Neuronal stem cell (in vitro differentiated cells): ENCODE measurements around the gene ST3GAL4.

Experiments
- DNase-seq: peaks from one replicate; pipeline ENCODE4 v3.0.0-alpha.2; 2013; ENCODE audit warnings: low spot score
- H2AFZ ChIP-seq: one replicate; pipeline ENCODE4 v1.6.1; 2013; ENCODE audit warnings: mild to moderate bottlenecking, low read length, inconsistent platforms
- H2AK5ac ChIP-seq: 2 replicates; pipeline ENCODE4 v1.6.1; 2013; ENCODE audit warnings: low read depth, mild to moderate bottlenecking, inconsistent platforms, low read length, moderate library complexity, mixed read lengths
- H2BK120ac ChIP-seq: 2 replicates; pipeline ENCODE4 v1.6.1; 2013; ENCODE audit warnings: low read depth, mild to moderate bottlenecking, inconsistent platforms, low read length, moderate library complexity, mixed read lengths
- H2BK12ac ChIP-seq: one replicate; pipeline ENCODE4 v1.6.1; 2013; ENCODE audit warnings: low read length, inconsistent platforms
- H2BK15ac ChIP-seq: 2 replicates; pipeline ENCODE4 v1.6.1; 2013; ENCODE audit warnings: mild to moderate bottlenecking, low read length, inconsistent platforms, mixed read lengths
- H2BK5ac ChIP-seq: one replicate; pipeline ENCODE4 v1.6.1; 2013; ENCODE audit warnings: inconsistent platforms, mild to moderate bottlenecking, low read length, moderate library complexity
- H3K14ac ChIP-seq: one replicate; pipeline ENCODE4 v1.6.1; 2013; ENCODE audit warnings: low read length, inconsistent platforms
- H3K18ac ChIP-seq: 2 replicates; pipeline ENCODE4 v1.6.1; 2013; ENCODE audit warnings: low read length, inconsistent platforms
- H3K23ac ChIP-seq: 2 replicates; pipeline ENCODE4 v1.6.1; 2013; ENCODE audit warnings: low read depth, mild to moderate bottlenecking, mixed read lengths, low read length, inconsistent platforms; ENCODE audit not compliant: poor library complexity
- H3K27ac ChIP-seq: replicated peaks from 3 replicates; pipeline ENCODE4 v1.5.1; 2013; ENCODE audit warnings: low read length, inconsistent platforms
- H3K27me3 ChIP-seq, 3 experiments: 2 replicates each; pipeline ENCODE4 v1.6.1; 2013; ENCODE audit warnings: low read length in 3 of 3, mild to moderate bottlenecking in 2 of 3, inconsistent platforms in 1 of 3, low read depth in 1 of 3, mixed read lengths in 1 of 3, moderate library complexity in 1 of 3; ENCODE audit not compliant: control insufficient read depth in 3 of 3, insufficient read depth in 3 of 3
- H3K36me3 ChIP-seq, 2 donors: replicated peaks in 1 of 2; 2 replicates each; pipeline ENCODE4 v1.6.1; 2013; ENCODE audit warnings: low read length in 2 of 2; ENCODE audit not compliant: control insufficient read depth in 2 of 2, insufficient read depth in 2 of 2
- H3K4ac ChIP-seq: 2 replicates; pipeline ENCODE4 v1.6.1; 2013; ENCODE audit warnings: inconsistent platforms, mild to moderate bottlenecking, low read length, moderate library complexity
- H3K4me1 ChIP-seq, 2 donors: 1 replicate in 1 of 2; 2 replicates in 1 of 2; pipeline ENCODE4 v1.6.1; 2013; ENCODE audit warnings: low read length in 2 of 2, low read depth in 1 of 2; ENCODE audit not compliant: control insufficient read depth in 2 of 2, insufficient read depth in 1 of 2
- H3K4me2 ChIP-seq: one replicate; pipeline ENCODE4 v1.6.1; 2013; ENCODE audit warnings: mild to moderate bottlenecking, low read length, inconsistent platforms; ENCODE audit not compliant: insufficient read depth, poor library complexity, severe bottlenecking
- H3K4me3 ChIP-seq, 2 donors: 2 replicates each; pipeline ENCODE4 v1.5.1; 2013; ENCODE audit warnings: low read length in 2 of 2, mild to moderate bottlenecking in 2 of 2, inconsistent platforms in 1 of 2, moderate library complexity in 1 of 2
- H3K79me1 ChIP-seq: one replicate; pipeline ENCODE4 v1.6.1; 2013; ENCODE audit warnings: low read depth, mild to moderate bottlenecking, inconsistent platforms, low read length, moderate library complexity
- H3K9ac ChIP-seq: one replicate; pipeline ENCODE4 v1.6.1; 2013; ENCODE audit warnings: mild to moderate bottlenecking, low read depth, low read length, inconsistent platforms; ENCODE audit not compliant: poor library complexity
- H3K9me3 ChIP-seq, 2 donors: replicated peaks in 1 of 2; 2 replicates each; pipeline versions ENCODE3 to v1.6.1; 2013; ENCODE audit warnings: low read length in 2 of 2, mild to moderate bottlenecking in 2 of 2, inconsistent platforms in 1 of 2, low read depth in 1 of 2, mixed read lengths in 1 of 2, moderate library complexity in 1 of 2; ENCODE audit not compliant: control insufficient read depth in 2 of 2, insufficient read depth in 1 of 2
- H4K8ac ChIP-seq: one replicate; pipeline ENCODE4 v1.6.1; 2013; ENCODE audit warnings: low read depth, mild to moderate bottlenecking, inconsistent platforms, low read length, moderate library complexity
- H4K91ac ChIP-seq: one replicate; pipeline ENCODE4 v1.6.1; 2013; ENCODE audit warnings: low read length, low read depth, mild to moderate bottlenecking, inconsistent platforms; ENCODE audit not compliant: poor library complexity
- WGBS, 2 donors: extraction: QIAGEN DNeasy Blood & Tissue Kit; methylation state at CpG; one replicate each; pipeline ENCODE4 v1.1.7; 2013; ENCODE audit warnings: missing lambda C conversion rate in 2 of 2, mixed read lengths in 1 of 2; ENCODE audit not compliant: insufficient read length in 2 of 2, insufficient replicate concordance in 1 of 2; ENCODE audit errors: extremely low coverage in 2 of 2; 5-methylcytosine and 5-hydroxymethylcytosine counted together

The ST3GAL4 gene

DNA sequence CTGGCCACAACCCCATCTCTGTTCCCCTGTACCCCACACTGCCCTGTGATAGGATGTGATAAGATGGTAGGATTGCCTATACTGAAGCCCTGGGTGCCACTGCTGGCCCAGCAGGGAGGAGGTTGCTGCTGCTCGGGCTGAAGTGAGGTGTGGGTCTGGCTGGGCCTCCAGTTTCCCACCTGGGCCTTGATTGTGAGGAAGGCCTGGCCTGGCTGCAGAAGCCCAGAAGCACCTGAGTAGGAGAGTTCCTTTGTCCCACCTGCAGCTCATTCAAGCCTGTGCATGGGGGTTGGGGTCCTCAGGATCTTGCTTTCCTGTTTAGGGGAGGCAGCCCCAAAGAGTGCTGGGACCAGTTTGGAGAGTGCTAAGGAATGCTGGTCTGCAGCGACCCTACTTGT lies 3.3 kb downstream of the ST3GAL4 start:
- Histone ChIP-seq H2BK5ac (no peak overlapping the region), H3K79me1 (peaks cover 16% of the 10 kb centered on the region), H3K9me3 (no peaks in the 10 kb centered on the region), H3K23ac (no peak overlapping the region), H3K18ac (no peak overlapping the region), H3K27ac (no peak overlapping the region), H2AFZ (no peak overlapping the region), H2BK15ac (no peak overlapping the region), H2BK120ac (no peak overlapping the region), H4K8ac (no peak overlapping the region), H2AK5ac (no peak overlapping the region), H3K4me2 (no peak overlapping the region), H2BK12ac (no peak overlapping the region), H3K9ac (no peak overlapping the region), H3K4ac (no peak overlapping the region), H4K91ac (no peak overlapping the region), H3K36me3 (peaks cover 0 to 2% of the 10 kb centered on the region in 2 donors), H3K4me1 (peaks cover 10 to 27% of the 10 kb centered on the region in 2 donors), H3K4me3 (no peak overlapping the region), H3K14ac (no peak overlapping the region), H3K27me3 (no peaks in the 10 kb centered on the region)
- WGBS, 2 donors, result no CpG with 5 or more reads among the region's 2 CpGs
- no peak for DNase-seq

- H3K27me3 ChIP-seq, result no peaks in the 10 kb centered on the region
- peak overlapping the region; percentile 90 for H3K23ac ChIP-seq
- H4K8ac ChIP-seq, result no peak overlapping the region
- no peak overlapping the region for H3K4ac ChIP-seq
- no peak overlapping the region for H3K14ac ChIP-seq
- H3K4me3 ChIP-seq, result no peak overlapping the region
- H2BK15ac ChIP-seq, result no peak overlapping the region
- peak overlapping the region; percentile 53 for H2AK5ac ChIP-seq
- no peak overlapping the region for H3K4me2 ChIP-seq
- H2AFZ ChIP-seq, result no peak overlapping the region
- H3K18ac ChIP-seq, result peak overlapping the region; percentile 65
- peaks cover 12 to 26% of the 10 kb centered on the region in 2 donors for H3K4me1 ChIP-seq
- H3K79me1 ChIP-seq, result peaks cover 13% of the 10 kb centered on the region
- no peak overlapping the region for H2BK12ac ChIP-seq
- H2BK5ac ChIP-seq, result no peak overlapping the region
- no CpG with 5 or more reads among the region's 16 CpGs for WGBS, 2 donors
- DNase-seq, result no peak
- H3K9me3 ChIP-seq, result no peaks in the 10 kb centered on the region
- H3K9ac ChIP-seq, result no peak overlapping the region
- no peak overlapping the region for H3K27ac ChIP-seq
- H2BK120ac ChIP-seq, result peak overlapping the region; percentile 56
- no peaks in the 10 kb centered on the region for H3K36me3 ChIP-seq
- no peak overlapping the region for H4K91ac ChIP-seq
Measured at GRCh38 chr11:126359431-126360048, 4.1 kb downstream of the ST3GAL4 start.

DNA sequence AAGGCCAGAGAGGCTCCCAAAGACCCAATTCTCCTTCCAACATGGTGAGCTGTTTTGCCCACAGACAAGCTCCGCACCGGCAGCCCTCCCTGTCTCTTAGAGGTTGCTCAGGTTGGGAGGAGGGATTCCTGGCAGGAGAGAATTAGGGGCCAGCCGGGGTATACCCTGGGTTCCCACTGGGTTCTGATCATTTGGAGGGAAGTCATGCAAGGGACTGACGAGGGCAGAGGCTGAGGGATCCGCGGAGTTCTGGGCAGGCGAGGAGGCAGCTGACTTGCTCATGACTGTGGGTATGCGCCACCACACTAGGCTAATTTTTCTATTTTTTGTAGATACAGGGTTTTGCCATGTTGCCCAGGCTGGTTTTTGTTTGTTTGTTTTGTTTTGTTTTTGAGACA lies 4.6 kb downstream of the ST3GAL4 start:
- Histone ChIP-seq H3K27me3 (no peaks in the 10 kb centered on the region), H3K9ac (no peak overlapping the region), H3K4me2 (no peak overlapping the region), H2AK5ac (peak overlapping the region; percentile 53), H2BK5ac (no peak overlapping the region), H2BK12ac (no peak overlapping the region), H4K8ac (no peak overlapping the region), H3K14ac (no peak overlapping the region), H4K91ac (no peak overlapping the region), H3K23ac (no peak overlapping the region), H2BK15ac (no peak overlapping the region), H3K4ac (no peak overlapping the region), H3K4me1 (peaks cover 12 to 24% of the 10 kb centered on the region in 2 donors), H3K36me3 (no peaks in the 10 kb centered on the region), H3K18ac (peak overlapping the region; percentile 65), H3K4me3 (no peak overlapping the region), H3K79me1 (peaks cover 12% of the 10 kb centered on the region), H2AFZ (no peak overlapping the region), H3K27ac (no peak overlapping the region), H2BK120ac (peak overlapping the region; percentile 56), H3K9me3 (no peaks in the 10 kb centered on the region)
- no peak for DNase-seq
- no CpG with 5 or more reads among the region's 8 CpGs for WGBS, 2 donors

GRCh38 chr11:126361400-126361799 lies 5.9 kb downstream of the ST3GAL4 start:
- no peaks in the 10 kb centered on the region for H3K27me3 ChIP-seq
- WGBS, 2 donors, result no CpG with 5 or more reads among the region's 5 CpGs
- no peak overlapping the region for H3K27ac ChIP-seq
- no peaks in the 10 kb centered on the region for H3K9me3 ChIP-seq
- no peaks in the 10 kb centered on the region for H3K36me3 ChIP-seq
- DNase-seq, result no peak
- peak overlapping the region; percentile 47 for H3K14ac ChIP-seq
- H2BK12ac ChIP-seq, result no peak overlapping the region
- H3K4ac ChIP-seq, result no peak overlapping the region
- no peak overlapping the region for H3K23ac ChIP-seq
- no peak overlapping the region for H2BK5ac ChIP-seq
- peaks cover 8% of the 10 kb centered on the region for H3K79me1 ChIP-seq
- no peak overlapping the region for H3K4me2 ChIP-seq
- H2AFZ ChIP-seq, result no peak overlapping the region
- no peak overlapping the region for H3K18ac ChIP-seq
- H4K91ac ChIP-seq, result no peak overlapping the region
- no peak overlapping the region for H3K4me3 ChIP-seq
- H2BK120ac ChIP-seq, result no peak overlapping the region
- peak overlapping the region; percentile 61 for H2BK15ac ChIP-seq
- no peak overlapping the region for H3K9ac ChIP-seq
- H2AK5ac ChIP-seq, result peak overlapping the region; percentile 71
- no peak overlapping the region for H4K8ac ChIP-seq
- H3K4me1 ChIP-seq, result peaks cover 9 to 21% of the 10 kb centered on the region in 2 donors
